Keratinocyte (primary cell): ENCODE results near the gene IRGM.

Experiments used
- EZH2 ChIP-seq: IDR thresholded peaks from one replicate; pipeline ENCODE4 v1.6.1; 2012; ENCODE audit warnings: inconsistent platforms, mild to moderate bottlenecking, low read length, moderate library complexity
- TF ChIP-seq, protein P1 (sequence below), 3 experiments: IDR thresholded peaks in 1 of 3; conservative IDR thresholded peaks in 1 of 3; optimal IDR thresholded peaks in 1 of 3; 2 replicates in 2 of 3; 3 replicates in 1 of 3; pipeline versions ENCODE3 to v1.5.1; 2011; ENCODE audit warnings: low read length in 3 of 3, mild to moderate bottlenecking in 3 of 3, moderate library complexity in 2 of 3, control low read depth in 1 of 3, inconsistent platforms in 1 of 3; ENCODE audit not compliant: insufficient read depth in 2 of 3; ENCODE audit errors: extremely low read depth in 1 of 3

DNA sequence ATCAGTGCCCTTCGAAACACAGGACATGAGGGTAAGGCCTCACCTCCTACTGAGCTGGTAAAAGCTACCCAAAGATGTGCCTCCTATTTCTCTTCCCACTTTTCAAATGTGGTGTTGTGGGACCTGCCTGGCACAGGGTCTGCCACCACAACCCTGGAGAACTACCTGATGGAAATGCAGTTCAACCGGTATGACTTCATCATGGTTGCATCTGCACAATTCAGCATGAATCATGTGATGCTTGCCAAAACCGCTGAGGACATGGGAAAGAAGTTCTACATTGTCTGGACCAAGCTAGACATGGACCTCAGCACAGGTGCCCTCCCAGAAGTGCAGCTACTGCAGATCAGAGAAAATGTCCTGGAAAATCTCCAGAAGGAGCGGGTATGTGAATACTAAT lies 1.9 kb downstream of the IRGM start:
- TF ChIP-seq, protein P1, sequence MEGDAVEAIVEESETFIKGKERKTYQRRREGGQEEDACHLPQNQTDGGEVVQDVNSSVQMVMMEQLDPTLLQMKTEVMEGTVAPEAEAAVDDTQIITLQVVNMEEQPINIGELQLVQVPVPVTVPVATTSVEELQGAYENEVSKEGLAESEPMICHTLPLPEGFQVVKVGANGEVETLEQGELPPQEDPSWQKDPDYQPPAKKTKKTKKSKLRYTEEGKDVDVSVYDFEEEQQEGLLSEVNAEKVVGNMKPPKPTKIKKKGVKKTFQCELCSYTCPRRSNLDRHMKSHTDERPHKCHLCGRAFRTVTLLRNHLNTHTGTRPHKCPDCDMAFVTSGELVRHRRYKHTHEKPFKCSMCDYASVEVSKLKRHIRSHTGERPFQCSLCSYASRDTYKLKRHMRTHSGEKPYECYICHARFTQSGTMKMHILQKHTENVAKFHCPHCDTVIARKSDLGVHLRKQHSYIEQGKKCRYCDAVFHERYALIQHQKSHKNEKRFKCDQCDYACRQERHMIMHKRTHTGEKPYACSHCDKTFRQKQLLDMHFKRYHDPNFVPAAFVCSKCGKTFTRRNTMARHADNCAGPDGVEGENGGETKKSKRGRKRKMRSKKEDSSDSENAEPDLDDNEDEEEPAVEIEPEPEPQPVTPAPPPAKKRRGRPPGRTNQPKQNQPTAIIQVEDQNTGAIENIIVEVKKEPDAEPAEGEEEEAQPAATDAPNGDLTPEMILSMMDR (optimal IDR thresholded peaks at IDR 0.05 in 1 of 3, IDR thresholded peaks at IDR 0.05 in 1 of 3, conservative IDR thresholded peaks at IDR 0.05 in 1 of 3; ENCODE audit: extremely low read depth in 1 of 3, insufficient read depth in 2 of 3, low read length in 3 of 3), result no peak
- no peak for TF ChIP-seq EZH2
